Stimulated activated CD4-positive, alpha-beta T cell treated with anti-CD3 and anti-CD28 coated beads, Interleukin-2, amount 100 ng/mL, for 4 hours (primary cell): ENCODE data around the gene PCDHGB7.
"Not testable (repeated sequence)": the region's sequence is repeated elsewhere in the genome, so short reads cannot be mapped to it uniquely, and the experiment has no call there.

ENCODE experiments used
- DNase-seq: peaks from one replicate; pipeline ENCODE4 v3.0.0-alpha.2; 2020; ENCODE audit warnings: low read depth

PCDHGB7 gene

DNA sequence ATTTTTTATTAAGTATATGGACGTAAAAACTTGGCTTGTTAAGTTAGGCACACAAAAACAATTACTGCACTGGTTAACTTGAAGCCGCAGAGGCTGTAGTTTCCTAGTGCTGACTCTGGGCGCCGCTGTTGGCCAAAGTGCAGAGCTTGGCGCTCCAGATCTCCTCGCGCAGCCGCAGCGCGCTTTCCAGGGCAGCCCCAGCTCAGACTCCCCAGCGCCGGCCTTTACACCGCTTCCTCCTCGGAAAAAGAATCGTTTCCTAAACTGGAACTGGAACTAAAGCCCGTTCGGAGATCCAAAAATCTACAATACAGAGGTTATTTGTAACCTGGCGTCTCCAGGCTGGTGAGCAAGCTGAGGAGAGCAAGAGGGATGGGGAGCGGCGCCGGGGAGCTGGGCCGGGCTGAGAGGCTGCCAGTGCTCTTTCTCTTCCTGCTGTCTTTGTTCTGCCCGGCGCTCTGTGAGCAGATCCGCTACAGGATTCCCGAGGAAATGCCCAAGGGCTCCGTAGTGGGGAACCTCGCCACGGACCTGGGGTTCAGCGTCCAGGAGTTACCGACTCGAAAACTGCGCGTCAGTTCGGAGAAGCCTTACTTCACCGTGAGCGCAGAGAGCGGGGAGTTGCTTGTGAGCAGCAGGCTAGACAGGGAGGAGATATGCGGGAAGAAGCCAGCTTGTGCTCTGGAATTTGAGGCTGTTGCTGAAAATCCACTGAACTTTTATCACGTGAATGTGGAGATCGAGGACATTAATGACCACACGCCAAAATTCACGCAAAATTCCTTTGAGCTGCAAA is 19.5 kb upstream of the PCDHGB7 start, which contains the start of gene PCDHGB5:
Gene PCDHGB5 (plus strand): TSS at position 192 of the 796 bp plus-strand sequence. CDS start 181 bp downstream, at position 373.
- not testable (repeated sequence) for DNase-seq

DNA sequence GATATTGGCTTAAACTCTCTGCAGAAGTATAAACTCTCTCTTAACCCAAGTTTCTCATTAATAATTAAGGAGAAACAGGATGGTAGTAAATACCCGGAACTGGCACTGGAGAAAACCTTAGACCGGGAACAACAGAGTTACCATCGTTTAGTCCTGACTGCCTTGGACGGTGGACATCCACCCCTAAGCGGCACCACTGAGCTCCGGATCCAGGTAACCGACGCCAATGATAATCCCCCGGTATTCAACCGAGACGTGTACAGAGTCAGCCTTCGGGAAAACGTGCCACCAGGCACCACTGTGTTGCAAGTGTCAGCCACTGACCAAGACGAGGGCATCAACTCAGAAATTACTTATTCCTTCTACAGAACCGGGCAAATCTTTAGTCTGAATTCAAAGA is 18.9 kb upstream of the PCDHGB7 start:
- DNase-seq: no peak

DNA sequence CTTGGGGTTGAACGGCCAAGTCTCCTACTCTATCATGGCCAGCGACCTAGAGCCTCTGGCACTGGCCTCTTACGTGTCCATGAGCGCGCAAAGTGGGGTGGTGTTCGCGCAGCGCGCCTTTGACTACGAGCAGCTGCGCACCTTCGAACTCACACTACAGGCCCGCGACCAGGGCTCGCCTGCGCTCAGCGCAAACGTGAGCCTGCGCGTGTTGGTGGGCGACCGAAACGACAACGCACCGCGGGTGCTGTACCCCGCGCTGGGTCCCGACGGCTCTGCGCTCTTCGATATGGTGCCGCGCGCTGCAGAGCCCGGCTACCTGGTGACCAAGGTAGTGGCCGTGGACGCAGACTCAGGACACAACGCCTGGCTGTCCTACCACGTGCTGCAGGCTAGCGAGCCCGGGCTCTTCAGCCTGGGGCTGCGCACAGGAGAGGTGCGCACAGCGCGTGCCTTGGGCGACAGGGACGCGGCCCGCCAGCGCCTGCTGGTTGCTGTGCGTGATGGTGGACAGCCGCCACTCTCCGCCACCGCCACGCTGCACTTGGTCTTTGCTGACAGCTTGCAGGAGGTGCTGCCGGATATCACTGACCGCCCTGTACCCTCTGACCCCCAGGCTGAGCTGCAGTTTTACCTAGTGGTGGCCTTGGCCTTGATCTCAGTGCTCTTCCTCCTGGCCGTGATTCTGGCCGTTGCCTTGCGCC is 17.8 kb upstream of the PCDHGB7 start:
- DNase-seq: no peak

DNA sequence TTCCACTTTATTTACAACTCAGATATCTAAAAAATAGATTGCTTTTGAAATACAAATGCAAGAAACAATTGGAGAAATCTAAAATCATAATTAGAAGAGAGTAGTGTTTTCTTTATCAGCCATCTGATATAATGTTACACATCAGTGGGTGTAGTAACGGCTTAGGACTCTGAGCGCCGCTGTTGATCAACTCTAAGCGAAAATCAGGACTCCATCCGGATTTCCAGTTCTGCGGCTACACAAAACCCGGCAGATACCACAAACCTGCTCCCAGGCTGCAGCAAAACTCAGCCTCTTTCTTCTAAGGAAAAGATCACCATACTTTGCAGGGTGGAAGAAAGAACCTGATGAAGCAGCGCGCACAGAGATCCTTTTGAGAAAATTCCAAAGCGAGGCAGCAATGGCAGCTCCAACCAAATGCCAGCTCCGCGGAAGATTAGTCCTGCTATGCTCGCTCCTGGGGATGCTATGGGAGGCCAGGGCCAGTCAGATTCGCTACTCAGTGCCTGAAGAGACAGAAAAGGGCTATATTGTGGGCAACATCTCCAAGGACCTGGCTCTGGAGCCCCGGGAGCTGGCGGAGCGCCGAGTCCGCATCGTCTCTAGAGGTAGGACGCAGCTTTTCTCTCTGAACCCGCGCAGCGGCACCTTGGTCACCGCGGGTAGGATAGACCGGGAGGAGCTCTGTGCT is 14.8 kb upstream of the PCDHGB7 start, which contains the start of gene PCDHGA9:
Gene PCDHGA9 (plus strand): TSS at position 226 of the 691 bp plus-strand sequence. CDS start 175 bp downstream, at position 401.
- DNase-seq: no peak

DNA sequence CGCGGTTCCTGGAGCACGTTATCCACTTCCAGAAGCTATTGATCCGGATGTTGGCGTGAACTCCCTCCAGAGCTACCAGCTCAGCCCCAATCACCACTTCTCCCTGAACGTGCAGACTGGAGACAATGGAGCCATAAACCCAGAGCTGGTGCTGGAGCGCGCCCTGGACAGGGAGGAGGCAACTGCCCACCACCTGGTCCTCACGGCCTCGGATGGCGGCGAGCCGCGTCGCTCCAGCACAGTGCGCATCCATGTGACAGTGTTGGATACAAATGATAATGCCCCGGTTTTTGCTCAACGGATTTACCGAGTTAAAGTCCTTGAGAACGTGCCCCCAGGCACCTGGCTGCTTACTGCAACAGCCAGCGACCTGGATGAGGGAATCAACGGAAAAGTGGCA is 14.1 kb upstream of the PCDHGB7 start:
- DNase-seq: no peak

DNA sequence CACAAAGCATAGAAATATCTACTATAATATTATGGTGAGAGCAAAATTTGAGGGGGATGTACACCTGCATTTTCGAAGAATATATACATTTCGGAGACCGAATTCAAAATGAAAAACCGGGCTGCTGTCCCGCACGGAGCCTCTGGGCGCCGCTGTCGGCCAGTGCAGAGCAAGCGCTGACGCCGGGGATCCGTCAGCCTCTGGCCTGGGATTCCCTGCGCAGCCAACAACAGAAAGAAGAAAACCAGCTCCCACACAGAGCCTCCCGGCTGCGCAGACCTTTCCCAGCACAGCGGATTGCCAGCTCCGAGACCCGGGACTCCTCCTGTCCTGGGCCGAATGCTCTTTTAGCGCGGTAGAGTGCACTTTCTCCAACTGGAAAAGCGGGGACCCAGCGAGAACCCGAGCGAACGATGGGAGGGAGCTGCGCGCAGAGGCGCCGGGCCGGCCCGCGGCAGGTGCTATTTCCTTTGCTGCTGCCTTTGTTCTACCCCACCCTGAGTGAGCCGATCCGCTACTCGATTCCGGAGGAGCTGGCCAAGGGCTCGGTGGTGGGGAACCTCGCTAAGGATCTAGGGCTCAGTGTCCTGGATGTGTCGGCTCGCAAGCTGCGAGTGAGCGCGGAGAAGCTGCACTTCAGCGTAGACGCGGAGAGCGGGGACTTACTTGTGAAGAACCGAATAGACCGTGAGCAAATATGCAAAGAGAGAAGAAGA is 9.5 kb upstream of the PCDHGB7 start, which contains the start of gene PCDHGB6:
Gene PCDHGB6 (plus strand): TSS at position 232 of the 716 bp plus-strand sequence. CDS start 182 bp downstream, at position 414.
- DNase-seq: not testable (repeated sequence)

DNA sequence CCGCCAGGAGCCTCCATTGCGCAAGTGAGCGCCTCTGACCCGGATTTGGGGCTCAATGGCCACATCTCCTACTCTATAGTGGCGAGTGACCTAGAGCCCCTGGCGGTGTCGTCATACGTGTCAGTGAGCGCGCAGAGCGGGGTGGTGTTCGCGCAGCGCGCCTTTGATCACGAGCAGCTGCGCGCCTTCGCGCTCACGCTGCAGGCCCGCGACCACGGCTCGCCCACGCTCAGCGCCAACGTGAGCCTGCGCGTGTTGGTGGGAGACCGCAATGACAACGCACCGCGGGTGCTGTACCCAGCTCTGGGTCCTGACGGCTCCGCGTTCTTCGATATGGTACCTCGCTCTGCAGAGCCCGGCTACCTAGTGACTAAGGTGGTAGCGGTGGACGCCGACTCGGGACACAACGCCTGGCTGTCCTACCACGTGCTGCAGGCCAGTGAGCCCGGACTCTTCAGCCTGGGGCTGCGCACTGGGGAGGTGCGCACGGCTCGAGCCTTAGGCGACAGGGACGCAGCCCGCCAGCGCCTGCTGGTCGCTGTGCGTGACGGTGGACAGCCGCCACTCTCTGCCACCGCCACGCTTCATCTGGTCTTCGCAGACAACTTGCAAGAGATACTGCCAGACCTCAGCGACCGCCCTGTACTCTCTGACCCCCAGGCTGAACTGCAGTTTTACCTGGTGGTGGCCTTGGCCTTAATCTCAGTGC is 7.7 kb upstream of the PCDHGB7 start:
- DNase-seq: no peak

DNA sequence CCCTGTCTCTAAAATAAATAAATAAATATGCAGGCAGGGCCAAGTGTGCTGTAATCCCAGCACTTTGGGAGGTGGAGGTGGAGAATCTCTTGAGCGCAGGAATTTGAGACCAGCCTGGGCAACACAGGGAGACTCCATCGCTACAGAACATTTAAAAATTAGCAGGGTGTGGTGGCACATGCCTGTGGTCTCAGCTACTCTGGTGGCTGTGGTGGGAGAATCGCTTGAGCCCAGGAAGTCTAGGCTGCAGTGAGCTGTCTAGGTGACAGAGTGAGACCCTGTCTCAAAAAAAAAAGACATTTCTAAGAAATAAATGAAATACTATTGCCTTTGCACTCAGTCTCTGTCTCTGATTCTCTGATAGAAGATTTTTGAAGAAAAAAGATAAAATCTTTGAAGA is 5.9 kb upstream of the PCDHGB7 start:
- no peak for DNase-seq

DNA sequence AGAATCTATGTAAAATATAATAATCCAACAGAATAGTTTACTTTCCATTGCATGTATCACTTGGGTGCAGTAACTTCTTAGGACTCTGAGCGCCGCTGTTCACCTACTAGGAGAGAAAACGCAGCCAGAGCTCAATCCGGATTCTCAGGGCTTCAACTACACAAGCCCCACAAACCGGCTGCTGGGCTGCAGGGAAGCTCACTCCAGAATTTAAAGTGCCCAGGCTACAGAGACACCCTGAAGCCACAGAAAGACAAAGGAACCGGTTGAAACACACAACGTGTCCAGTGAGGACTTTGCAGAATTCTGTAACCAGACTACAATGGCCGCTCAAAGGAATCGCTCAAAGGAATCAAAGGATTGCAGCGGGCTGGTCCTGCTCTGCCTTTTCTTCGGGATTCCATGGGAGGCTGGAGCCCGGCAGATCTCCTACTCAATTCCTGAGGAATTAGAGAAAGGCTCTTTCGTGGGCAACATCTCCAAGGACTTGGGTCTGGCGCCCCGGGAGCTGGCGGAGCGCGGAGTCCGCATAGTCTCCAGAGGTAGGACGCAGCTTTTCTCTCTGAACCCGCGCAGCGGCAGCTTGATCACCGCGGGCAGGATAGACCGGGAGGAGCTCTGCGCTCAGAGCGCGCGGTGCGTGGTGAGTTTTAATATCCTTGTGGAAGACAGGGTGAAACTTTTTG is 4.5 kb upstream of the PCDHGB7 start, which contains the start of gene PCDHGA10:
Gene PCDHGA10 (plus strand): TSS at position 134 of the 686 bp plus-strand sequence. CDS start 189 bp downstream, at position 323.
- DNase-seq: no peak

DNA sequence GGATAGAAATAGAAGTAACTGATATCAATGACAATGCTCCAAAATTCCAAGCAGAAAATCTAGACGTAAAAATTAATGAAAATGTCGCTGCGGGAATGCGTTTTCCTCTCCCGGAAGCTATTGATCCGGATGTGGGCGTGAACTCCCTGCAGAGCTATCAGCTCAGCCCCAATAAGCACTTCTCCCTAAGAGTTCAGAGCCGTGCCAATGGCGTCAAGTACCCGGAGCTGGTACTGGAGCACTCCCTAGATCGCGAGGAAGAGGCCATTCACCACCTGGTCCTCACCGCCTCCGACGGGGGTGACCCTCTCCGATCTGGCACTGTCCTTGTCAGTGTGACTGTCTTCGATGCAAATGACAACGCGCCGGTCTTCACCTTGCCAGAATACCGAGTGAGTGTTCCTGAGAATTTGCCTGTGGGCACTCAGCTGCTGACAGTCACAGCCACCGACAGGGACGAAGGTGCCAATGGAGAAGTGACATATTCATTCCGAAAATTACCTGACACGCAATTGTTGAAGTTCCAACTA is 3.9 kb upstream of the PCDHGB7 start:
- no peak for DNase-seq

DNA sequence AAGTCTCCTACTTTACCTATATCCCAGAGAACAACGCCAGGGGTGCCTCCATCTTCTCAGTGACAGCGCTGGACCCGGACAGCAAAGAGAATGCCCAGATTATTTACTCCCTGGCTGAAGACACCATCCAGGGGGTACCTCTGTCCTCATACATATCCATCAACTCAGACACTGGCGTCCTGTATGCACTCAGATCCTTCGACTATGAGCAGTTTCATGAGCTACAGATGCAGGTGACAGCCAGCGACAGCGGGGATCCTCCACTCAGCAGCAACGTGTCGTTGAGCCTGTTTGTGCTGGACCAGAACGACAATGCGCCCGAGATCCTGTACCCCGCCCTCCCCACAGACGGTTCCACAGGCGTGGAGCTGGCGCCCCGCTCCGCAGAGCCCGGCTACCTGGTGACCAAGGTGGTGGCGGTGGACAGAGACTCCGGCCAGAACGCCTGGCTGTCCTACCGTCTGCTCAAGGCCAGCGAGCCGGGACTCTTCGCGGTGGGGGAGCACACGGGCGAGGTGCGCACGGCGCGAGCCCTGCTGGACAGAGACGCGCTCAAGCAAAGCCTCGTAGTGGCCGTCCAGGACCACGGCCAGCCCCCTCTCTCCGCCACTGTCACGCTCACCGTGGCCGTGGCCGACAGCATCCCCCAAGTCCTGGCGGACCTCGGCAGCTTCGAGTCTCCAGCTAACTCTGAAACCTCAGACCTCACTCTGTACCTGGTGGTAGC is 2.8 kb upstream of the PCDHGB7 start:
- not testable (repeated sequence) for DNase-seq

DNA sequence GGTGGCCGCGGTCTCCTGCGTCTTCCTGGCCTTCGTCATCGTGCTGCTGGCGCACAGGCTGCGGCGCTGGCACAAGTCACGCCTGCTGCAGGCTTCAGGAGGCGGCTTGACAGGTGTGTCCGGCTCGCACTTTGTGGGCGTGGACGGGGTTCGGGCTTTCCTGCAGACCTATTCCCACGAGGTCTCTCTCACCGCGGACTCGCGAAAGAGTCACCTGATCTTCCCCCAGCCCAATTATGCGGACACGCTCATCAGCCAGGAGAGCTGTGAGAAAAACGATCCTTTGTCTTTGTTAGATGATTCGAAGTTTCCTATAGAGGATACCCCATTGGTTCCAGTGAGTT is 2.2 kb upstream of the PCDHGB7 start:
- DNase-seq: not testable (repeated sequence)

DNA sequence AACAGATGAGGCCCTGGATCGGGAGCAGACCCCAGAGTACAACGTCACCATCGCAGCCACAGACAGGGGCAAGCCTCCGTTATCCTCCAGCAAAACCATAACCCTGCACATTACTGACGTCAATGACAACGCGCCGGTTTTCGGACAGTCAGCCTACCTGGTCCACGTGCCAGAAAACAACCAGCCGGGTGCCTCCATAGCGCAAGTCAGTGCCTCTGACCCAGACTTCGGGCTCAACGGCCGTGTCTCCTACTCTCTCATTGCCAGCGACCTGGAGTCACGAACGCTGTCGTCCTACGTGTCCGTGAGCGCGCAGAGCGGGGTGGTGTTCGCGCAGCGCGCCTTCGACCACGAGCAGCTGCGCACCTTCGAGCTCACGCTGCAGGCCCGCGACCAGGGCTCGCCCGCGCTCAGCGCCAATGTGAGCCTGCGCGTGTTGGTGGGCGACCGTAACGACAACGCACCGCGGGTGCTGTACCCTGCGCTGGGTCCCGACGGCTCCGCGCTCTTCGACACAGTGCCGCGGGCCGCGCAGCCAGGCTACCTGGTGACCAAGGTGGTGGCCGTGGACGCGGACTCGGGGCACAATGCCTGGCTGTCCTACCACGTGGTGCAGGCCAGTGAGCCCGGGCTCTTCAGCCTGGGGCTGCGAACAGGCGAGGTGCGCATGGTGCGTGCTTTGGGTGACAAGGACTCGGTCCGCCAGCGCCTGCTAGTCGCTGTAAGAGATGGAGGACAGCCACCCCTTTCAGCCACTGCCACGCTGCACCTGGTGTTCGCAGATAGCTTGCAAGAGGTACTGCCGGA is 1.8 kb downstream of the PCDHGB7 start:
- DNase-seq: no peak

DNA sequence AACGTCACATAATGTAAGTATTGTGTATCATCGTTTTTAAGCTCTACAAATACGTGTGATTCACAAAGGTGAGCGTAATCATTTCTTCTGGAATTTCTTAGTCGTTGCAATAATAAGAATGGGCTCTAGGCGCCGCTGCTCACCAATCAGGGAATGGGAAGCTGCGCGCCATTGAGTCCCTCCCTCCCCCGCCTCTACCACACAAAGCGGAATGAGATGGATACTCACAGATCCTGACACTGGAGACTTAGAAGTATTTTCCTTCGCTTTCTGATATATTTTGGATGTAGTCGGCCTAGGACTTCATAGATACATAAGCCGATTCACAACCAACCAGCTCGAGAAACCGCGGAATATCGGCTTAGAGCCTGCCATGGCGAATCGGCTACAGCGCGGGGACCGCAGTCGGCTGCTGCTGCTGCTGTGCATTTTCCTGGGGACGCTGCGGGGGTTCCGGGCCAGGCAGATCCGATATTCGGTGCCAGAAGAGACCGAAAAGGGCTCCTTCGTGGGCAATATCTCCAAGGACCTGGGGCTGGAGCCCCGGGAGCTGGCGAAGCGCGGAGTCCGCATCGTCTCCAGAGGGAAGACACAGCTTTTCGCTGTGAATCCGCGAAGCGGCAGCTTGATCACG is 3.5 kb downstream of the PCDHGB7 start, which contains the start of gene PCDHGA11:
Gene PCDHGA11 (plus strand): TSS at position 197 of the 634 bp plus-strand sequence. CDS start 177 bp downstream, at position 374.
- DNase-seq: no peak

DNA sequence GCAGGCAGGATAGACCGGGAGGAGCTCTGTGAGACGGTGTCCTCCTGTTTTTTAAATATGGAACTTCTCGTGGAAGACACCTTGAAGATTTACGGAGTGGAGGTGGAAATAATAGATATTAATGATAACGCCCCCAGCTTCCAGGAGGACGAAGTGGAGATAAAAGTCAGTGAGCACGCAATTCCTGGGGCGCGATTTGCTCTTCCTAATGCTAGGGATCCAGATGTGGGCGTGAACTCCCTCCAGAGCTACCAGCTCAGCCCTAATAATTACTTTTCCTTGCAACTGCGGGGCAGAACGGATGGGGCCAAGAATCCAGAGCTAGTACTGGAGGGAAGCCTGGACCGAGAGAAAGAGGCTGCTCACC is 4.0 kb downstream of the PCDHGB7 start:
- DNase-seq: no peak

DNA sequence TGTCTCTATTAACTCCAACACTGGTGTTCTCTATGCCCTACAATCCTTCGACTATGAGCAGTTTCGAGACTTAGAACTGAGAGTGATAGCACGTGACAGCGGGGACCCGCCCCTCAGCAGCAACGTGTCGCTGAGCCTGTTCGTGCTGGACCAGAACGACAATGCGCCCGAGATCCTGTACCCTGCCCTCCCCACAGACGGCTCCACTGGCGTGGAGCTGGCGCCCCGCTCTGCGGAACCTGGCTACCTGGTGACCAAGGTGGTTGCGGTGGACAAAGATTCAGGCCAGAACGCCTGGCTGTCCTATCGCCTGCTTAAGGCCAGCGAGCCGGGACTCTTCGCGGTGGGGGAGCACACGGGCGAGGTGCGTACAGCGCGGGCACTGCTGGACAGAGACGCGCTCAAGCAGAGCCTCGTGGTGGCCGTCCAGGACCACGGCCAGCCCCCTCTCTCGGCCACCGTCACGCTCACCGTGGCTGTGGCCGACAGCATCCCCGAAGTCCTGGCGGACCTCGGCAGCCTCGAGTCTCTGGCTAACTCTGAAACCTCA is 5.3 kb downstream of the PCDHGB7 start:
- DNase-seq: no peak

DNA sequence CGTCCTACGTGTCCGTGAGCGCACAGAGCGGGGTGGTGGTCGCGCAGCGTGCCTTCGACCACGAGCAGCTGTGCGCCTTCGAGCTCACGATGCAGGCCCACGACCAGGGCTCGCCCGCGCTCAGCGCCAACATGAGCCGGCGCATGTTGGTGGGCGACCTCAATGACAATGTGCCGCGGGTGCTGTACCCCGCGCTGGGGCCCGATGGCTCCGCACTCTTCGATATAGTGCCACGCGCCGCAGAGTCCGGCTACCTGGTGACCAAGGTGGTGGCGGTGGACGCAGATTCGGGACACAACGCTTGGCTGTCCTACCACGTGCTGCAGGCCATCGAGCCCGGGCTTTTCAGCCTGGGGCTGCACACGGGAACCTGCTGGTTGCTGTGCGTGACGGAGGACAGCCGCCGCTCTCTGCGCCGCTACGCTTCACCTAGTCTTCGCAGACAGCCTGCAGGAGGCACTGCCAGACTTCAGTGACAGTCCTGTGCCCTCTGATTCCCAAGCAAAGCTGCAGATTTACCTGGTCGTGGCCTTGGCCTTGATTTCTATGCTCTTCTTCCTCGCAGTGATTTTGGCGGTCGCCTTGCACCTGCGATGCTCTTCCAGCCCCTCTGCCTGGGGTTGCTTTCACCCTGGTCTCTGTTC is 10.4 kb downstream of the PCDHGB7 start:
- DNase-seq: no peak
